CD4-positive, CD25-positive, alpha-beta regulatory T cell (primary cell): ENCODE measurements around the gene AOPEP. TPM values are rescaled to one million over a fixed set of nuclear protein-coding genes. Genes with fewer than 3 reads are reported as not detected.

Experiments used
- ATAC-seq, 2 donors: fragments of 150-1000 bp; cut with Tn5 transposase; one replicate each; pipeline ENCODE4 v1.10.0; 2021; ENCODE audit warnings: low read depth in 2 of 2, moderate number of reproducible peaks in 2 of 2, moderate library complexity in 1 of 2
- DNase-seq, 3 donors: peaks; one replicate each; pipeline versions ENCODE4 v3.0.0 to v3.0.0-alpha.2; 2012 to 2022; ENCODE audit warnings: mixed read lengths in 1 of 3
- H3K27ac ChIP-seq: one replicate; pipeline ENCODE4 v1.7.0; 2013; ENCODE audit warnings: mild to moderate bottlenecking, low read length; ENCODE audit not compliant: insufficient read depth, poor library complexity, severe bottlenecking
- H3K27me3 ChIP-seq: one replicate; pipeline ENCODE4 v1.7.0; 2013; ENCODE audit warnings: low read length; ENCODE audit not compliant: control insufficient read depth, insufficient read depth
- H3K36me3 ChIP-seq: one replicate; pipeline ENCODE4 v1.7.0; 2013; ENCODE audit warnings: mild to moderate bottlenecking, low read length, moderate library complexity; ENCODE audit not compliant: control insufficient read depth, insufficient read depth
- H3K4me1 ChIP-seq: 2 replicates; pipeline ENCODE4 v1.7.0; 2013; ENCODE audit warnings: mild to moderate bottlenecking, low read length; ENCODE audit not compliant: insufficient read depth, control insufficient read depth, poor library complexity, severe bottlenecking
- H3K4me3 ChIP-seq: one replicate; pipeline ENCODE4 v1.7.0; 2013; ENCODE audit warnings: low read depth, mild to moderate bottlenecking, low read length, moderate library complexity
- H3K9me3 ChIP-seq, 2 experiments: 1 replicate in 1 of 2; 2 replicates in 1 of 2; pipeline ENCODE4 v1.7.0; 2013; ENCODE audit warnings: low read length in 2 of 2, mild to moderate bottlenecking in 1 of 2, moderate library complexity in 1 of 2; ENCODE audit not compliant: control insufficient read depth in 2 of 2
- H3K27ac Mint-ChIP-seq, 3 donors: one replicate each; pipeline ENCODE4 v1.8.0; 2020 to 2022; ENCODE audit warnings: mild to moderate bottlenecking in 3 of 3, mixed read lengths in 3 of 3, moderate library complexity in 2 of 3
- H3K27me3 Mint-ChIP-seq: one replicate; pipeline ENCODE4 v1.8.0; 2022; ENCODE audit warnings: mild to moderate bottlenecking, mixed read lengths
- H3K36me3 Mint-ChIP-seq: one replicate; pipeline ENCODE4 v1.8.0; 2020; ENCODE audit warnings: mixed read lengths
- H3K4me1 Mint-ChIP-seq, 4 donors: one replicate each; pipeline ENCODE4 v1.8.0; 2020 to 2022; ENCODE audit warnings: mixed read lengths in 4 of 4, mild to moderate bottlenecking in 1 of 4
- H3K4me3 Mint-ChIP-seq, 4 donors: one replicate each; pipeline ENCODE4 v1.8.0; 2020 to 2022; ENCODE audit warnings: mild to moderate bottlenecking in 4 of 4, mixed read lengths in 4 of 4, moderate library complexity in 3 of 4
- H3K9me3 Mint-ChIP-seq, 7 donors: one replicate each; pipeline ENCODE4 v1.8.0; 2020 to 2022; ENCODE audit warnings: mixed read lengths in 7 of 7, mild to moderate bottlenecking in 3 of 7, moderate library complexity in 2 of 7
- polyA plus RNA-seq, 4 donors: library from polyadenylated mRNA; unstranded; fragments of 300-500 nt; fragmentation: Illumina TruSeq; gene quantifications; one replicate each; pipeline ENCODE4 v1.2.3, GENCODE V29; 2021
- total RNA-seq: library from RNA; stranded (reverse); gene quantifications from one replicate; pipeline ENCODE4 v1.2.3, GENCODE V29; 2022

Gene AOPEP
- total and polyA plus RNA-seq, 5 donors from 2014 or later, result 4.6 to 12.9 (median 6.4) TPM

DNA sequence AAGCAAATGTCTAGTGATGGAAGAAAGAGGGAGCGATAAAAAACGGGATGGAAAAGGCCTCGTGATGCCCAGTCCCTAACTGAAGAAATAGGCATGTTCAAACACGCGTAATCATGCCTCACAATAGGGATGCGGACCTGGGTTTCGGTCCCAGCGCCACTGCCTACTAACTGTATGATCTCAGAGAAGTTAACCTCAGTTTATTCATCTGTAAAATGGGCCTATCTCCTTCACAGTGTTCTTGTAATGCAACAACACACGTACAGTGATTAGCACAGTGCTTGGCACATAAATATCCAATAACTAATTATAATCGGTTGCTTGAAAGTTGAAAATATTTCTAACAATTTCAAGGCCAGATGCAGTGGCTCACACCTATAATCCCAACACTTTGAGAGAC, 409.3 kb downstream of the AOPEP start:
- no peaks in the 10 kb centered on the region for H3K27me3 Mint-ChIP-seq
- ATAC-seq, result no peak
- H3K4me1 Mint-ChIP-seq, result peaks cover 0 to 7% (median 2%) of the 10 kb centered on the region in 4 donors
- DNase-seq, result no peak
- Histone ChIP-seq H3K9me3 (no peaks in the 10 kb centered on the region), H3K27ac (no peak overlapping the region), H3K4me1 (no peaks in the 10 kb centered on the region), H3K27me3 (no peaks in the 10 kb centered on the region), H3K4me3 (no peak overlapping the region), H3K36me3 (no peaks in the 10 kb centered on the region)
- no peak overlapping the region for H3K4me3 Mint-ChIP-seq
- H3K9me3 Mint-ChIP-seq, result no peaks in the 10 kb centered on the region
- no peak overlapping the region for H3K27ac Mint-ChIP-seq
- peaks cover 16% of the 10 kb centered on the region for H3K36me3 Mint-ChIP-seq

Other genes starting within 250 kb of the AOPEP start
- not detected for gene PCAT7, start 171.6 kb upstream of the AOPEP start, total RNA-seq
- gene PCAT7, start 171.6 kb upstream of the AOPEP start, polyA plus RNA-seq, result not detected
- not detected for gene FBP2, start 132.9 kb upstream of the AOPEP start, total RNA-seq
- gene FBP2, start 132.9 kb upstream of the AOPEP start, polyA plus RNA-seq, result not detected
- gene FBP1, start 87.2 kb upstream of the AOPEP start, total RNA-seq, result 0.42 TPM
- gene FBP1, start 87.2 kb upstream of the AOPEP start, polyA plus RNA-seq, result 1 to 10 TPM; 2.0 to 9.2 (median 5.8) TPM